Adrenal gland (tissue), 12 donors: ENCODE results near the gene RAB38. TPM values are rescaled to one million over a fixed set of nuclear protein-coding genes. Genes with fewer than 3 reads are reported as not detected.

ENCODE experiments used
- DNase-seq, 7 donors: peaks; one replicate each; pipeline ENCODE4 v3.0.0-alpha.2; 2019 to 2020
- H3K27ac ChIP-seq, 5 donors: fragments of 200-600 bp; sonication (generic) in 4 of 5; 1 replicate in 3 of 5; 2 replicates in 2 of 5; pipeline versions ENCODE4 v1.5.1 to v1.8.0; 2016 to 2020; ENCODE audit warnings: mild to moderate bottlenecking in 1 of 5
- H3K27me3 ChIP-seq: fragments of 200-600 bp; 2 replicates; pipeline ENCODE4 v1.8.0; 2021
- H3K36me3 ChIP-seq, 2 donors: fragments of 200-600 bp; replicated peaks in 1 of 2; 1 replicate in 1 of 2; 2 replicates in 1 of 2; pipeline versions ENCODE4 v1.5.1 to v1.8.0; 2018 to 2022
- H3K4me1 ChIP-seq, 2 donors: fragments of 200-600 bp; replicated peaks in 1 of 2; 1 replicate in 1 of 2; 2 replicates in 1 of 2; pipeline versions ENCODE4 v1.5.1 to v1.8.0; 2018 to 2021
- H3K4me3 ChIP-seq, 4 donors: fragments of 200-600 bp; sonication (generic) in 3 of 4; one replicate each; pipeline ENCODE4 v1.5.1; 2016 to 2018
- H3K9me3 ChIP-seq, 3 donors: fragments of 200-600 bp; sonication (generic) in 1 of 3; replicated peaks in 1 of 3; 1 replicate in 2 of 3; 2 replicates in 1 of 3; pipeline versions ENCODE4 v1.5.1 to v1.8.0; 2016 to 2021
- POLR2A ChIP-seq, 2 donors: fragments of 450-650 bp; IDR thresholded peaks; one replicate each; pipeline ENCODE4 v1.6.1; 2017; ENCODE audit warnings: antibody characterized with exemption in 2 of 2, mild to moderate bottlenecking in 2 of 2, moderate library complexity in 1 of 2
- WGBS, 4 donors: extraction: QIAGEN DNeasy Blood & Tissue Kit in 2 of 4; methylation state at CpG; one replicate each; pipeline versions ENCODE4 v1.1.5 to v1.1.7; 2013 to 2017; 5-methylcytosine and 5-hydroxymethylcytosine counted together
- intact Hi-C, 2 donors: fragments of 100-400 bp; cut with DNase I; formaldehyde crosslinking; loops; one replicate each; pipeline versions ENCODE4 v1.14.1 to v1.15.0; 2022 to 2023
- polyA plus RNA-seq, 3 donors: library from polyadenylated mRNA; stranded (reverse); fragments of 200-250 nt in 2 of 3; fragments of 350-450 nt in 1 of 3; fragmentation: Illumina TruSeq in 1 of 3; extraction: RNeasy Lipid Tissue Mini Kit (QIAGEN cat#74804) in 1 of 3; gene quantifications; one replicate each; pipeline ENCODE4 v1.2.3, GENCODE V29; 2013 to 2014
- total RNA-seq, 9 donors: library from RNA; depleted of rRNA in 4 of 9; stranded (reverse); fragments of >200 nt in 4 of 9; fragments of 120-200 nt in 1 of 9; fragmentation: NEBNext Ultra II Directional in 1 of 9; extraction: Animal tissue kit (Norgen Biotek cat#: 25700) in 1 of 9; gene quantifications; one replicate each; pipeline versions ENCODE4 v1.1.0 to v1.2.4, GENCODE V29; 2013 to 2023
- TF ChIP-seq, protein P1 (sequence below), 6 experiments: fragments of 450-650 bp in 4 of 6; fragments of 200-600 bp in 2 of 6; sonication (generic) in 1 of 6; IDR thresholded peaks; 1 replicate in 5 of 6; 2 replicates in 1 of 6; pipeline versions ENCODE4 v1.5.1 to v1.8.0; 2016 to 2021; ENCODE audit warnings: antibody characterized with exemption in 6 of 6, mild to moderate bottlenecking in 2 of 6, moderate library complexity in 1 of 6
- donor health status: healthy with polysubstance abuse.
- donor health status: Bipolar disorder and iron deficiency.
- donor health status: DM: yes; HTN: yes; CAD: no.
- donor health status: DM: no; HTN: no; CAD: no.
- donor health status: DM: no; HTN: no; CAD: no.
- donor health status: DM: yes; HTN: yes; CAD: no.

The RAB38 gene
- total and polyA plus RNA-seq, 12 donors: 7.9 to 114 (median 27.9) TPM

GRCh38 chr11:88119561-88119960, 55.7 kb downstream of the RAB38 start:
- H3K9me3 ChIP-seq: no peaks in the 10 kb centered on the region
- H3K27me3 ChIP-seq: no peaks in the 10 kb centered on the region
- no peaks in the 10 kb centered on the region for H3K4me1 ChIP-seq
- intact Hi-C loops: no loop called here
- 53 to 59% (median 56%) methylated on average over 2 of the region's 2 CpGs for WGBS, 4 donors
- no peak overlapping the region for H3K4me3 ChIP-seq
- H3K27ac ChIP-seq: no peak overlapping the region
- H3K36me3 ChIP-seq: no peaks in the 10 kb centered on the region
- no peak for DNase-seq
- TF ChIP-seq POLR2A (IDR thresholded peaks at IDR 0.05): no peak
- TF ChIP-seq, protein P1, sequence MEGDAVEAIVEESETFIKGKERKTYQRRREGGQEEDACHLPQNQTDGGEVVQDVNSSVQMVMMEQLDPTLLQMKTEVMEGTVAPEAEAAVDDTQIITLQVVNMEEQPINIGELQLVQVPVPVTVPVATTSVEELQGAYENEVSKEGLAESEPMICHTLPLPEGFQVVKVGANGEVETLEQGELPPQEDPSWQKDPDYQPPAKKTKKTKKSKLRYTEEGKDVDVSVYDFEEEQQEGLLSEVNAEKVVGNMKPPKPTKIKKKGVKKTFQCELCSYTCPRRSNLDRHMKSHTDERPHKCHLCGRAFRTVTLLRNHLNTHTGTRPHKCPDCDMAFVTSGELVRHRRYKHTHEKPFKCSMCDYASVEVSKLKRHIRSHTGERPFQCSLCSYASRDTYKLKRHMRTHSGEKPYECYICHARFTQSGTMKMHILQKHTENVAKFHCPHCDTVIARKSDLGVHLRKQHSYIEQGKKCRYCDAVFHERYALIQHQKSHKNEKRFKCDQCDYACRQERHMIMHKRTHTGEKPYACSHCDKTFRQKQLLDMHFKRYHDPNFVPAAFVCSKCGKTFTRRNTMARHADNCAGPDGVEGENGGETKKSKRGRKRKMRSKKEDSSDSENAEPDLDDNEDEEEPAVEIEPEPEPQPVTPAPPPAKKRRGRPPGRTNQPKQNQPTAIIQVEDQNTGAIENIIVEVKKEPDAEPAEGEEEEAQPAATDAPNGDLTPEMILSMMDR (IDR thresholded peaks at IDR 0.05): no peak

DNA sequence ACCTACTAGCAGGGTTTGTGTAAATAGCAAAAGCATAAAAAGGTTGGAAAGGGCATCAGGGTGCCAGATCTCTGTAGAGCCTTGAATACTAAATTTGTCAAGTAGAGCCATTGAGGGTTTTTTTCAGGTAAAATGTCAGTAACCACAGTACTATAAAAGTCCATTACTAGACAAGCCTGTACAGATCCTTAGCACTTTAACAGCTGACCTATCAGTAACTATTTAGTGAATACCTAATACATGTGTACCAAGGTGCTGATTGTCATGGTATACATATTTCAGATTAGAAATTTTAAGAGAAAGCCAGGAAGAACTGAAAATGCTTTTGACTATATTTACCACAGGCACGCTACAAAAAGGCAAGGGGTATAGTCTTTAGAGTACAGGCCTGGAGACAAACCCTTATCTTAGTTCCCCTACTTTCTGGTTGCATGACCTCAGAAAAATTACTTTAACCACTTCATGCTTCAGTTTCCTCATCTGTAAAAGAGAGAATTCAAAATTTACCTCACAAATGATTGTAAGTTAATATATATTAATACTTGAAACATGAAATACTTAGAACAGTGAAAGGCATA, 57.9 kb downstream of the RAB38 start:
- Histone ChIP-seq H3K27ac (no peak overlapping the region), H3K4me1 (no peaks in the 10 kb centered on the region), H3K27me3 (no peaks in the 10 kb centered on the region), H3K9me3 (no peaks in the 10 kb centered on the region), H3K4me3 (no peak overlapping the region), H3K36me3 (no peaks in the 10 kb centered on the region)
- intact Hi-C loops: no loop called here
- no peak for TF ChIP-seq POLR2A (IDR thresholded peaks at IDR 0.05)
- TF ChIP-seq, protein P1 (IDR thresholded peaks at IDR 0.05): no peak
- DNase-seq: no peak
- 94 to 100% (median 96%) methylated on average over 1 of the region's 1 CpG for WGBS, 4 donors

DNA sequence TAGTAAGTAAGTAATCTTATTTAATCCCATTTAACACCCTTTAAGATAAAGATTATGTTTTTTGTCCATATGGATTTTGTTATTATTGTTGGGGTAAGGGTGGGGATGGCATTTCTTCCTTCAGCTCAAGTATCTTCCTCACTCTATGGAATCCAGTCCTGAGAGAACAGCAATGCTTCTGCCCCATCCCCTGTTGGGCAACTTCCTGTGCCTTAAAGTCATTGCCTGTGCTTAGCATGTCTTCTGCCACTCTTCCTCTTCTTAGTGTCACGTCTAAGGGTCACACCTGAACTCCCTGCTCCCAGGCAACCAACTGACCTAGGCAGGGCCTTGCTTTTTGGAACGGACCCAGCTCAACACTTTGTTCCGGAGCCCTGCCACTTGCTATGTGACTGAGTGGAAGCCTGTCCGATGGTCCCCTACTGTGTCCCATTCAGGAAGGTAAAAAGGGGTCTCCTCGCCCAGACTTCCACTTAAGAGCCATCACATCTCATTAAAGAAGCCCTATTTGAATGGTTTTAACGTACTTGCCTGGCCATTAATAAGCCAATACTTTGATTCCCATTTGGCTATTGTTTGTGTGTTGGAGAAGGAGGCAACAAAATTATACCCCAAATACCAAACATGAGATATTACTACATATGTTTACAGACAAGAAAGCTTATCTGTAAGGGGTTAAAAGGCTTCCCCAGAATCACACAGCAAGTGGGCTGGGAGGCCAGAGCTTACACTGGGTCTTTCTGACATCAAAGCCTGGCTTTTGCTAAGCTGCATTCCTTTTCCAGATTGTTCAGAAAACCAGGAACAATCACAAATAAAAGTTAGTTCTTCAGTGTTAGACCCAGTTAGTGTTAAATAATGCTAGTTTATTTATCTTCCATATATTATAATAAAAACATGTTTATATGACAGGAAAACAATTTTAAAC, 59.2 kb downstream of the RAB38 start:
- Histone ChIP-seq H3K4me1 (no peaks in the 10 kb centered on the region), H3K36me3 (no peaks in the 10 kb centered on the region), H3K27ac (no peak overlapping the region), H3K4me3 (no peak overlapping the region), H3K27me3 (no peaks in the 10 kb centered on the region), H3K9me3 (no peaks in the 10 kb centered on the region)
- 88 to 92% (median 90%) methylated on average over 6 of the region's 6 CpGs for whole genome bisulfite sequencing, 4 donors
- DNase-seq: no peak
- intact Hi-C loops: no loop called here
- no peak for TF ChIP-seq POLR2A (IDR thresholded peaks at IDR 0.05)
- TF ChIP-seq, protein P1 (IDR thresholded peaks at IDR 0.05): no peak

DNA sequence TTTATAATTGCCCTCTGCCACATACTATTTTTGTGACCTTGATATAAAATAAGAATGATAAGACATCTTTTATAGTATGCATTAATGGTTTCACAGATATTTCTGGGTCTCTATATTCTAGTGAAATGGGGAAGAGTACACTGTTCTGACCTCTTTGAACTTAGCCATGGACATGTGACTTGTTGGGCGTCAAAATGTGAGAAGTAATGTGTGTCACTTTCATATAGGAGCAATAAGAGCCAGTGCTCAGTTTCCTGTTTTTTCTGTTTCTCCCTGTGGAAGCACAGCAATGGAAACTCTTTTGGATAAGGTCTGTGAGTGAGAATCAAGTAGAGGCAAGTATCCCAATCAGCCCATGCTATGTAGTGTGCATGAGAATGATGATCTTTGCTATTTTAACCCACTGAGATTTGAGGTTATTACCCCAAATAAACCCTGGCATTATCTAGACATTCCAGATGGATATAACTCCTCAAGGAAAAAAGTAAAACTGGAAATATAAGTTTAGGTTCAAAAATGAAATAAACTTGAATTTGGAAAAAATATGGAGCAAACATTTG, 60.7 kb downstream of the RAB38 start:
- Histone ChIP-seq H3K4me1 (no peaks in the 10 kb centered on the region), H3K27me3 (no peaks in the 10 kb centered on the region), H3K27ac (no peak overlapping the region), H3K4me3 (no peak overlapping the region), H3K9me3 (no peaks in the 10 kb centered on the region), H3K36me3 (no peaks in the 10 kb centered on the region)
- no peak for DNase-seq
- intact Hi-C loops: no loop called here
- TF ChIP-seq, protein P1 (IDR thresholded peaks at IDR 0.05): no peak
- no peak for TF ChIP-seq POLR2A (IDR thresholded peaks at IDR 0.05)
- WGBS, 4 donors: 62 to 74% (median 71%) methylated on average over 1 of the region's 1 CpG
